HG03064 (cell line): ENCODE results near the gene SCAMP1.
A peak's percentile ranks its signal among the peaks of the same experiment; 100 is the strongest.
"Not testable (repeated sequence)": the region's sequence is repeated elsewhere in the genome, so short reads cannot be mapped to it uniquely, and the experiment has no call there.

ENCODE experiments used
- ATAC-seq: cut with Tn5 transposase; IDR thresholded peaks from one replicate; pipeline ENCODE4 v1.9.1; 2021; ENCODE audit warnings: low read depth; ENCODE audit not compliant: unreplicated experiment

The SCAMP1 gene

GRCh38 chr5:78359831-78360673 is at the start of gene SCAMP1:
TSS of gene SCAMP1 (plus strand) at chr5:78360617. CDS start at chr5:78360672, 55 bp downstream.
- ATAC-seq = peak; percentile 77

GRCh38 chr5:78317515-78317914 is 42.9 kb upstream of the SCAMP1 start:
- no peak for ATAC-seq

- ATAC-seq = no peak
These were observed 42.1 kb upstream of the SCAMP1 start for GRCh38 chr5:78318337-78318736.

- no peak for ATAC-seq
These were observed 40.0 kb upstream of the SCAMP1 start for GRCh38 chr5:78320401-78320800.

GRCh38 chr5:78323241-78323640 is 37.2 kb upstream of the SCAMP1 start:
- no peak for ATAC-seq

DNA sequence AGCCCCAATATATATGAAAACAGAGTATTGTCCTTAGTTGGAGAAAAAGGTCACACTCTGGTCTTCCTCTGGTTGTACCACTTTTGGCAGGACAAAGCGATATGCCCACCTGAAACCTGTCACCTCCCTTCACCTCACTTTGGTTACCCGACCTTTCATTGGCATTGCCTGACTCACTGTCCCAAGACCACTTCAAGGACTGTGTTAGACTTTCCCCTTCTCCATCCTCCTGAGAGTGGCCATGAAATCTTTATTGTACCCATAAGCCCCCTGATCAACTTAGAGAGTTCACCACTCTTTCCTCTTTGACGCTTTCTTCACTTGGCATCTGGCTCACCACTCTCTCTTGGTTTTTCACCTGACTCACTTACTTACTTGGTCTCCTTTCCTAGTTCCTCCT is 33.5 kb upstream of the SCAMP1 start:
- ATAC-seq = no peak

- ATAC-seq = no peak
These were observed 32.5 kb upstream of the SCAMP1 start for GRCh38 chr5:78327761-78328510.

GRCh38 chr5:78328585-78329173 is 31.7 kb upstream of the SCAMP1 start:
- ATAC-seq = no peak

DNA sequence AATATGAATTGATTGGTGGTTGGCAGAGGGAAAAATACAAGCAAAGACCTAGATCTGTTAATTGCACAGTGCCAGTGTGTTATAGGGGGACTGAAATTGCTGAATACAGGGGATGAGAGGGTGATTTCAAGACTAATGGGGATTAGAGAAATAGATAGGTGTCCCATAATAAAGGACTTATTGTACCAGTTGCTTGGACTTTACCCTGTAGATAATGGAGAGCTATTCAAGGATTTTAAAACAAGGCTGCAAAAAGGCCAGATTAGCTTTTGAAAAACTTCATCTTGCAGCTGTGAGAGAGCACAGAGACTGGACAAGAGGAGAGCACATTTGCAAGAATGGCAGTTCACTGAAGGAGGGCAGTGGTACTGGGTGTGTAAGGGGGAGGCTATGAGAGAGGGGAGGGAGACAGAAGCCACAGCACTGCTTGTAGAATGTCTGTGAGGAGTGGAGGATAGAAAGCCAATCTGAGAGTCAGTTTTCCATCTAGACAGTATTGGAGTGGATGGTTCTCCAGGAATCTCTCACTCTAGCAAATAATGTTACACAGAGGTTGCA is 28.8 kb upstream of the SCAMP1 start:
- no peak for ATAC-seq

DNA sequence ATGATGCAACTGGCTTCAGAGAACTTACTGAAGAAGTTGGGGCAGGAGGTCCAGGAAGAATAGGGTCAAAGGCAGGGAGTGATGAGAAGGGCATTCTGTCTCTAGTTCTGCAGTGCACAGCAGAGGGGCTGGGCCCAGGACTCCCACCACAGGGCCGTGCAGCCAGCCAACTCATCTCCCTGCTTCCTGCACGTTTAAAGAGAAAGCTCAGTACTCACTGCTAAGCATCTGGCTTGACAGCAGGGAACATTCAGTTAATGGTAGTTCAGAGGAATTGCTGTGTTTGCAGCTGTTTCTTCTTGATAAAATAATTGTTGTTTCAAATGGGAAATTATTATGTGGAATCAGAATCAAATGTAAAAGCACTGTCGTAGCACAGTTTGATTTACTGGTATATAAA is 25.6 kb upstream of the SCAMP1 start:
- no peak for ATAC-seq

DNA sequence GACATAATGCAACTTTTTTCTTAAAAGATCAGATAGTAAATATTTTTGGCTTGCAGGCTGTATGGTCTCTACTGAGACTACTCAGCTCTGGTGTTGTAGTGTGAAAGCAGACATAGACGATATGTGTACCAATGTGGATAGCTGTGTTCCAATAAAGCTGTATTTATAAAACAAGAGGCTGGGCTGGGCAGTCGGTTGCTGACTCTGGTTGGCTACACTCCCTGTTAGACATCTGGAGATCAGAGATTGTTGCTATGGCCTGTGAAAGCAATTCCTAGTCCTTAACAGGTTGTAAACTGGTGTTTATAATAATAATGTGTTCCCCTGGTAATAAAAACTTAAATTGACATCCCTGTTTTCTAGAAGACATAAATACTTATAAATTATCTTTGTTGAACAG is 24.4 kb upstream of the SCAMP1 start:
- ATAC-seq = no peak

DNA sequence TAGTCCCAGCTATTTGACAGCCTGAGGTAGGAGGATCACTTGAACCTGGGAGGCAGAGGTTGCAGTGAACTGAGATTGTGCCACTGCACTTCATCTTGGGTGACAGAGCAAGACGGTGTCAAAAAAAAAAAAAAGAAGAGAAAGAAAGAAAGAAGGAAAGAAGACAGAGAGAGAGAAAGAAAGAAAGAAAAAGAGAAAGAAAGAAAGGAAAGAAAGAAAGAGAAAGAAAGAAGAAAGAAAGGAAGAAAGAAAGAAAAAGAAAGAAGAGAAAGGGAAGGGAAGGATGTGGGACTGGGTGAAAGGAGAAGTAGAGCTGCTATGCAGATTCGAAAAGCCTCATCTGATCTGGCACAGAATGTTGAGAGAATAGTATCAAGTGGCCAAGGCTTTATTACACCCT is 23.7 kb upstream of the SCAMP1 start:
- ATAC-seq = no peak

DNA sequence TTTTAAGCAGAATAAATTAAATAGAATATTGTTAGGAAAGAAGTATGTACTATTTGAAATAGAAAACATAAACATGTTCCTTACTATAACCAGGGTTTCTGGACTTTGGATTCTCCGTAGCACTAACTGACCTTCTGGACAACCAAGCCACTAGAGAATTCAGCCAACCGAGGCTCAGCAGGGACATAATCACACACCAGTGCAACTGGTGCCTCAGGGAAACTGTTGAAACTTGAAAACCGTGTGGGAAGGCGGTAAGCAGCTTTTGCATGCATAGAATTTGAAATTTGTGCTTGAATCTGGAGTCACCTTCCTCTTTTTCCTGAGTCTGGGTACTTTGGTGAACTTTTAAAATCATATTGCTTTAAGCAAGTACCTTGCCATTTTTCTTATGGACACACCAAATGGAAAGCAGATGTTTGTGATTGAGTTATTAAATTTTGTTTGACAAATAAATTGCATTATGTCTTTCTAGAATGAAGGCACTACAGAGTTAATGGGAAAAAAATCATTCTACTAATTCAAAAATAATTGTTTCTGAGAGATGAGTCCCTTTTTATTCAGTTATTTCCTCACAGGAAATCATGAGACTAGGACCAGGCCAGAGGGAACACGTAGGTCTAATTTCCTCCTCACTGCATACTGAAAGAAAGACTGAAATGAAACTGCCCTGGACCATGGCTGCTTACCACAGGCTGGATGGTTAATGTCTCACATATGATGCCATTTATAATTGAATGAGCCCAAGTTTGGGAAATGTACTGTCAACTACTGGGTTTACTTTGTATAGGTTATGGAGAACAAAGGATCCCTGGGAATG is 20.6 kb upstream of the SCAMP1 start:
- ATAC-seq = no peak

DNA sequence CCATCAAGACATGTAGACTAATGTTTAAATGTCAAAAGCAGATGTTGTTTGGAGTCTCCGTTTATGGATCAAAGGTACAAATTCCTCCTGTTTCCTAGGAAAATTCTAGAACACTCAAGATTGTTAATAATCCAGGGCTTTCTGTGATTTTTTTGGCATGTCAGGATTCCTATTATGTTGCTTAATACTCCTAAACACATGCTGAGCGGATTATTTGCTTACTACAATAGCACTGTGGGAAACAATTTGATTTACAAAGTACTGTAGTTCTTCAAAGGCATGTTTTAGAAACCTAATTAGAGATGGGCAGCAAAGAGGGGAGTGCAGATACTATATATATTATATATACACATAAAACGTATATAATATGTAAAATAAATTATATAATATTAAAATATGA is 19.0 kb upstream of the SCAMP1 start:
- no peak for ATAC-seq

DNA sequence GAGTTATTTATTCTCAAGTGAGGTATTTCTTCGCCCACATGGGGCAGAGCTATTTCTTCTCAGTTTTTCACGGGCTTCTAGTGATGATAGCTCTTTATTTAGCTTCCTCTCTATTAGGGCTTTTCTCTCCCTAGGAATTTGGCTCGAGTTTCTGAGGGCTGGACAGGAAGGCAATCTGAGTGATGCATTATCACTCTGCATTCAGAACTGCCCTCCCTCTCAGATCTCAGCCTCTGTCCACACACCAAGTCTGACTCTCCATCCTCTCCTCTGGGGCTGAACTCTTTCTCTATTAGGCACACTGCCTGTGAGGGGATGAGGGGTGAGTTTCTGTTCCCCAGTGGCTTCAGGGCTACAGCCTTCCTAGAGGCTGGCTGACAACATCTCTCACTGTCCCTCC is 14.9 kb upstream of the SCAMP1 start:
- ATAC-seq = no peak

DNA sequence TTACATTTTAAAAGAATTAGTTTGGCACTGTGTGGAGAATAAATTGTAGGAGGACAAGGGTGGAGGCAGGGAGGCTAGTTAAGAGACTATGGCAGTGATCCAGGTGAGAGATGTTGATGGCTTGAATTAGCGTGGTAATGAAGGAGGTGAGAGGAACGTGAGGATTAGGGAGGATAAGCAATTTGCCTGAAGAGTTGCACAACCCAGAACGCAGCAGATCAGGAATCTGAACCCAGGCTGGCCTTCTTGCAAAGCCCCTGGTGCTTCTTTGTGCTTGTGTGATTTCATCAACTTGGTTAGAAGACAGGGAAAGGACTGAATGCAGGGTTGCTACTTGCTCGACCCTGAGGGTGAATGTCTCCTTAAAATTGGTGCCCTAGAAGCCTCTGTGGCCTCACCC is 6.9 kb upstream of the SCAMP1 start:
- ATAC-seq = no peak

DNA sequence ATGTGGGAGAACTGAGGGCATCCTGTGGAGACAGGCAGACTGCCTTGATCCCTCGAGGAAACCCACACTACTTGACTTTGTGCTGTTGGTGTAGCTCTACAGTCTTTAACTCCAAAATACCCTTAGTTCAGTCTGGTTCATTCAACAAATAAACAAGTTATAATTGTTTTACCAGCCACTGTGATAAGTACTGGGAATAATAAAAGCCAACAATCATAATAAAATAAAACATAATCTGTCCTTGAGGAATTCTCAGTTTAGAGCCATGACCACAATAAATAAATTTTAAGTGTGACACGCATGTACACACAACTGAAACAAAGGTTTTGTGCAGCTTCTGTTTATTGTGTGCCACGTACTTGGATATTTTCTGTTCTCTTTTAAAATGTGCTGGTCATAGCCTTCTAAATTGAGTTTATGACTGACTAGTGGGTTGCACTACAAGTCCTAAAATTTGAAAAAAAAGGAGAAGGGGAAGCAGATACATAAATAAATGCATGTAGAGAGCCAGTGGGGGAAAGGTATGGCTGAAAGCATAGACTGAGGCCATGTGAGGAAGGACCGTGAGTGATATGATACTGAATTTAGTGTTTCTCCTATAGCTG is 6.2 kb upstream of the SCAMP1 start:
- no peak for ATAC-seq

DNA sequence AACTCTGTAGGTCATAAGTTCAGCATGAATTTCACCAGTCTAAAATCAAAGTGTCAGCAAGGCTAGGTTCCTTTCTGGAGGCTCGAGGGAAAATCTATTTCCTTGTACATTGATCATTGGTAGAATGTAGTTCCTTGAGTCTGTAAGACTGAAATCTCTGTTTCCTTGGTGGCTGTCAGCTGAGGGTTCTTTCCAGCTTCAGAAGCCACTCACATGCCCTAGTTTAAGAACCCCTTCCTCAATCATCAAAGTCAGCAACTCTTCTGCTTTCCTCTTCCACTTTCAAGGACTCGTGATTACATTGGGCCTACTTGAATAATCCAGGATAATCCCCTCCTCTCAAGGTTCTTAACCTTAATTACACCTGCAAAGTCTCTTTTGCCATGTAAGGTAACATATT is 4.9 kb upstream of the SCAMP1 start:
- no peak for ATAC-seq

DNA sequence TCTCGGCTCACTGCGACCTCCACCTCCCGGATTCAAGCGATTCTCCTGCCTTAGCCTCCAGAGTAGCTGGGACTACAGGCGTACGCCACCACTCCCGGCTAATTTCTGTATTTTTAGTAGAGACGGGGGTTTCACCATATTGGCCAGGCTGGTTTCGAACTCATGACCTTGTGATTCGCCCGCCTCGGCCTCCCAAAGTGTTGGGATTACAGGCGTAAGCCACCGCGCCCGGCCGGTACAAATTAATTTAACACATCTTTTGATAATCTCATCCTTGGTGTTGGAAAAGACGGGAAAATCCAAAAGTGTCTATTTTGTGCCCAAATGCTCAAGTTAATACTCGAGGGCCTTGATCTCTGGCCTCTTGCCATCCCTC is 974 bp upstream of the SCAMP1 start:
- not testable (repeated sequence) for ATAC-seq

DNA sequence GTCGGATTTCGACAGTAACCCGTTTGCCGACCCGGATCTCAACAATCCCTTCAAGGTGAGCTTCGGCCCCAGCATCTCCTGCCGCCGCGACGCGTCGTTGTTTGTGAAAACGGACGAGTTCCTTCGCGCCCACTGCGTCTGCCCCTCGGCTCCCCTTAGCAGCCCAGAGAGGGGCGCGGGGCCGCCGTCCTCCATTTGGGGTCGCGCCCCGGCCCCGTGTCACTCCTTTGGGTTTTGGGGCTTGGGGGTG is 182 bp downstream of the SCAMP1 start:
- peak; percentile 9 for ATAC-seq
